NCI-H1436 treated with DMSO at 0.1 percent for 48 hours (cell line): ENCODE data around the gene CALML3.

Source experiments
- DNase-seq: peaks from one replicate; lab custom pipeline; 2025; lab: John Stamatoyannopoulos, UW

Gene CALML3

GRCh38 chr10:5527332-5528200 is 2.8 kb downstream of the CALML3 start:
- DNase-seq, result no peak

GRCh38 chr10:5528989-5529701 is 4.4 kb downstream of the CALML3 start:
- DNase-seq, result no peak

DNA sequence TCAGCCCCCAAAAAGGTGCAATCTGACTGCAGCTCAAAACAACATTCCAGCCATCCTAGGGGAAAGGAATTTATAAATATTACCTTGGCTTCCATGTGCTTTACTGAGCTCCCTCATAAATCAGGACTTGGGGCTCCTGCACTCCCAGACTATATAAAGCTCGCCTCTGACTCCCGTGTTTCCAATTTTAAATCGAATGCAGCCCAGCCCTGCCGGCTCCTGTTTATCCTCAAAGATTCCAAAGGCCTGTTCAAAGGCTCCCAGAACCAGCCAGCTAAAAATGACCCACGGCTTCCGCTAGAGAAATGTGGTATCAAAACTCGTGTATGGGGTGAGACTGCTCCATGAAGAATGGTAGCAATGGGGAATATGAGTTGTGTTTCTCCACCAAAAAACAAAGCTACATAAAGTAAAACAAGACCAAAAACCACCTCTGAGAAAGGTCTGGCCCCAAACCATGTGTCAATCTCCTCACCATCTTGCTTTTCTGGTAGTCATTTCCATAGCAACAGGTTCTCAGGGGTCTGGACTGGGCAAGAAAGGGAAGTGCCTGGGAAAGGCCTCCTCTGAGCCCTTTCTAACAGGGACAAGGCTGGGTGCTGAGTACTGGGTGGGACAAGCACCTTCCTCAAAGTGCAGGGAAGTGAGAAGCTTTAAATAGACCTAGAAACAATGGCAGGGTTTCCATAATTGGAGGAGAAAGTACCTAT is 5.1 kb downstream of the CALML3 start:
- DNase-seq, result no peak

DNA sequence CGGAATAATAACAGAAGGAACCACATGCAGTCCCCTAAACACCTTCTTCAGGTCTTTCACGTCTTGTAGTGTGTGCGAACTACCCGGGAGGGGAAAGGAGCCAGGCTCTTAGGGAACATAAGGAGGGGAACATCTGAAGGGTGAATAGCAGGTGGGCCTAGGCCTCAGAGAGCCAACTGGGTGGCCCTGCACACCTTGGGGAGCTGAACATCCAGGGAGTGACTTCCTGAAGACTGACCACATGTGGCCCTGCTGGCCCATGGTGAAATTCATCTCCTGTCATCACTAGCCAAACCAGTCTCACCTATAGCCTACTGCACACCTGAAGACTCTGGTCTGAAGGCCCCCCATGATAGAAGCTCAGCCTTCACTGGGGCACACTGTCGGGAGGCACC is 5.6 kb downstream of the CALML3 start:
- no peak for DNase-seq

GRCh38 chr10:5530846-5531557 is 6.2 kb downstream of the CALML3 start:
- no peak for DNase-seq

DNA sequence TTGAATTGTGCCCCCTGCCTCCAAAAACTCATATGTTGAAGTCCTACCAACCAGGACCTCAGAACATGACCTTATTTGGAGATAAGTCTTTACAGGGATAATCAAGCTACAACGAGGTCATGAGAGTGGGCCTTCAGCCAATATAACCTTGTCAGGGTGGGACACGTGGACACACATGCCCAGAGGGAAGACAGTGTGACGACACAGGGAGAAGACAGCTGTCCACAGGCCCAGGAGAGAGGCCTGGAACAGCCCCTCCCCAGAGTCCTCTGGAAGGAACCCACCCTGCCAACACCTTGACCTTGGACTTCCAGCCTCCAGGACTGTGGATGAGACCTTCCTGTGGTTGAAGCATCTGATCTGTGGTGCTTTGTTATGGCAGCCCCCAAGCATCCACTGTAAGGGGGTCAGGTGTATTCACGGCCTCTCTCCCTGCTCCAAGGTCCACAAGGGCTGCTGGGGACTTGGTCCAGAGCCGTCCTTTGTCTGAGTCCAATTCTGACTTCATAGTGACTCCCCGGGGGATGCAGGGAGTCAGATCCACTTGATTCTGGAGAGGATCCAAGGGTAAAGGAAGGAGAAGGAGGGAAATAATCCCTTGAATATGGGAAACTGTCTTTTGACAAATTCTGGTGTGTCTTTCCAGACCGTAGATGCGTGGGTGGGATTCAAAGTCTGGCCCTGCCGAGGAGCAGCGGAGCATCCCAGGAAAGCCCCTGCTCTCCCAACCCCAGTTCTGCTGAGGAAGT is 7.0 kb downstream of the CALML3 start:
- no peak for DNase-seq

GRCh38 chr10:5532307-5532605 is 7.5 kb downstream of the CALML3 start:
- no peak for DNase-seq

GRCh38 chr10:5532618-5533097 is 7.9 kb downstream of the CALML3 start:
- DNase-seq, result no peak

GRCh38 chr10:5533098-5533731 is 8.5 kb downstream of the CALML3 start:
- no peak for DNase-seq

GRCh38 chr10:5534051-5534821 is 9.5 kb downstream of the CALML3 start:
- DNase-seq, result no peak

- no peak for DNase-seq
Observed at GRCh38 chr10:5534880-5535856, 10.4 kb downstream of the CALML3 start.

GRCh38 chr10:5536486-5537081 is 11.8 kb downstream of the CALML3 start:
- no peak for DNase-seq

DNA sequence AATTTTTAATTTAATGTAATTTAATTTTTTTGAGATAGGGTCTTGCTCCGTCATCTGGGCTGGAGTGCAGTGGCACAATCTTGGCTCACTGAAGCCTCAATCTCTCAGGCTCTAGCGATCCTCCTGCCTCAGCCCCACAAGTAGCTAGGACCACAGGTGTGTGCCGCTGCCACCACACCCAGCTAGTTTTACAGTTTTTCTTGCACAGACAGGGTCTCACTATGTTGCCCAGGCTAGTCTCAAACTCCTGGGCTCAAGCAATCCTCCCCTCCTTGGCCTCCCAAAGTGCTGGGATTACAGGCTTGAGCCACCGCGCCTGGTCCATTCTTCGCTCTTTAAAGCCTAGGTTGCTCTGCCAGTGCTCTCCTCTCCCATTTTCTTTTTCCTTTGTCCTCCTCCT is 12.9 kb downstream of the CALML3 start:
- DNase-seq, result no peak

DNA sequence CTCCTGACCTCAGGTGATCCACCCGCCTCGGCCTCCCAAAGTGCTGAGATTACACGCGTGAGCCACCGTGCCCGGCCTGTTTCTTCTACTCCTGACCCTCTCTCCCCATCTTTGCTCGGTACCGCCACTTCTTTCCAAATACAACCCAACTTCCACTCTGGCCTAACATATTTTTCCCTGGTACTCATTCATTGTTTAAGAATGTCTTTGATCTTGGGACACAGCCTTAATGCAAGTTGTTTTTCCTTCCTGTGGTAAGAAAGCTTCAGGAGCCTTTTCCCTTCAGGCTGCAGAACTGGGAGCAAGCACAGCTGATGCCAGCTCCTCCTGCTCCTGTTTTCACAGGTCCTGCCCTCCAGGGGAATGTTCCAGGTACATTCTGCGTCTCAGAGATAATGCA is 13.7 kb downstream of the CALML3 start:
- no peak for DNase-seq

DNA sequence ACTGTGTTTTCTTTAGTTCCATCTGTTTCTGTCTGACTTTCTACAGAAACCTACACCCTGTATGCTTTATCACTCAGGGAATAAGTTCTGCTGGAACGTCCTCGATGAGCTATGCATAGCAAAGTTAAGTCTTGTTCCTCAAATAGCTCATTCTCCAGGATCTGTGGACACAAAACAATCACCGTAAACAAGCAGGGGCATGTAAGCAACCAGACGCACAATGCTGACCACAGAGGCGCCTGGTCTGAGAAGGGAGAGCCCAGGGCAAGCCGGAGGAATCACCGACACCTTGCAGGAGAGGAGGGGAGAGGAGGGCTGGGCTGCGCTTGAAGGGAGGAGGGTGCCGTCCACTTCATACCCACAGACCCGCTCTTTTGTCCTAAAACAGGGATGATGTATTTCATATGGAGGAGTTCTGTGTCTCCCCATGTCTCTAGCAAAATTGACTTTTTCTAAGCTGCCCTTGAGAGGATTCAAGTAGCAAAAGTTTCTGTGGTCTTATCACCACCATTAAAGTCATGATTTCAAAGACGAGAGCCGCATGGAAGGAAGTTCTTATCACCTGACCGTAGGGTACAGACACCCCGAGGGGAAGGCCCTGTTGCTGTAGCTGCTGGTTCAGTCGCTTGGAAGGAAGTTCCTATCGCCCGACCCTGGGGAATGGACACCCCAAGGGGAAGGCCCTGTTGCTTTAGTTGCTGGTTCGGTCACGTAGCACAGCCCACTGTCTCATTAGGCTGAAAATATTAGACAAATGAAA is 14.3 kb downstream of the CALML3 start:
- no peak for DNase-seq

DNA sequence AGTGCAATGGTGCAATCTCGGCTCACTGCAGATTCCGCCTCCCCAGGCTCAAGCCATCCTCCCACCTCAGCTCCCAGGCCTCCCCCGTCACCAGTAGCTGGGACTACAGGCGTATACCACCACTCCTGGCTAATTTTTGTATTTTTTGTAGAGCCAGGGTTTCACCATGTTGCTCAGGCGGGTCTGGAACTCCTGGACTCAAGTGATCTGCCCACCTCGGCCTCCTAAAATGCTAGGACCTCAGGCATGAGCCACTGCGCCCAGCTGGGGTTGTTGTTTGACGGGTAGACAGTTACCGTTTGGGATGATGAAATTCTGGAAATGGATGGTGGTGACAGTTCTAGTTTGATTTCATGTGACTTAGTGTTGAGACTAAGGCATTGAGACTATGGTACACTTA is 15.3 kb downstream of the CALML3 start:
- no peak for DNase-seq

GRCh38 chr10:5540891-5541290 is 16.1 kb downstream of the CALML3 start:
- DNase-seq, result no peak

GRCh38 chr10:5542100-5542499 is 17.3 kb downstream of the CALML3 start:
- no peak for DNase-seq
